Measurements from ENCODE around the gene SCLT1.
A peak's percentile ranks its signal among the peaks of the same experiment; 100 is the strongest.

Gene SCLT1

GRCh38 chr4:128868758-128869157, 224.6 kb downstream of the SCLT1 start:
- no peak for DNase-seq

- DNase-seq, result no peak
Measured at GRCh38 chr4:128866691-128867090, 226.6 kb downstream of the SCLT1 start.

GRCh38 chr4:128866269-128866668, 227.1 kb downstream of the SCLT1 start:
- no peak for DNase-seq

- no peak for DNase-seq
Measured at GRCh38 chr4:128865132-128865531, 228.2 kb downstream of the SCLT1 start.

- DNase-seq, result peak in 11 of 14 donors; percentile 24 to 76 (median 57)
Measured at GRCh38 chr4:128863312-128864075, 229.8 kb downstream of the SCLT1 start.

GRCh38 chr4:128862608-128863311, 230.6 kb downstream of the SCLT1 start:
- no peak for DNase-seq

- no peak for DNase-seq
Measured at GRCh38 chr4:128861856-128862518, 231.4 kb downstream of the SCLT1 start.

GRCh38 chr4:128859887-128860677, 233.3 kb downstream of the SCLT1 start:
- peak in 1 of 14 donors; percentile 54 for DNase-seq

- DNase-seq, result no peak
Measured at GRCh38 chr4:128858879-128859671, 234.3 kb downstream of the SCLT1 start.

GRCh38 chr4:128856246-128856645, 237.1 kb downstream of the SCLT1 start:
- DNase-seq, result no peak

- DNase-seq, result no peak
Measured at GRCh38 chr4:128855621-128856020, 237.7 kb downstream of the SCLT1 start.

GRCh38 chr4:128854433-128854832, 238.9 kb downstream of the SCLT1 start:
- DNase-seq, result no peak

- DNase-seq, result no peak
Measured at GRCh38 chr4:128853741-128854140, 239.6 kb downstream of the SCLT1 start.

GRCh38 chr4:128850252-128850651, 243.1 kb downstream of the SCLT1 start:
- no peak for DNase-seq

GRCh38 chr4:128848461-128848860, 244.9 kb downstream of the SCLT1 start:
- DNase-seq, result no peak

GRCh38 chr4:128847082-128847724, 246.1 kb downstream of the SCLT1 start:
- no peak for DNase-seq

- DNase-seq, result no peak
Measured at GRCh38 chr4:128846063-128846462, 247.3 kb downstream of the SCLT1 start.

GRCh38 chr4:128844931-128845330, 248.4 kb downstream of the SCLT1 start:
- peak in 8 of 14 donors; percentile 8 to 68 (median 36) for DNase-seq

GRCh38 chr4:128841402-128841801, 251.9 kb downstream of the SCLT1 start:
- no peak for DNase-seq

- no peak for DNase-seq
Measured at GRCh38 chr4:128840711-128841318, 252.5 kb downstream of the SCLT1 start.

- DNase-seq, result no peak
Measured at GRCh38 chr4:128837679-128838078, 255.7 kb downstream of the SCLT1 start.
